RWPE2 (cell line): Measurements from ENCODE around the gene ERCC6L2.

Experiments used
- ATAC-seq: fragments of 200-7000 bp; cut with Tn5 transposase; 3 replicates; pipeline ENCODE4 v1.9.1; 2021; ENCODE audit warnings: low read depth
- DNase-seq: peaks from one replicate; pipeline ENCODE4 v3.0.0-alpha.2; 2020; ENCODE audit warnings: low spot score
- H3K27ac ChIP-seq: fragments of 450-650 bp; 2 replicates; pipeline ENCODE4 v1.5.1; 2017; ENCODE audit warnings: mild to moderate bottlenecking; ENCODE audit not compliant: poor library complexity, severe bottlenecking
- H3K27me3 ChIP-seq: fragments of 250-450 bp; sonication (Bioruptor Pico); 2 replicates; pipeline ENCODE4 v1.5.1; 2021; ENCODE audit warnings: mild to moderate bottlenecking, moderate library complexity; ENCODE audit not compliant: insufficient read depth, poor library complexity, severe bottlenecking
- H3K36me3 ChIP-seq: fragments of 250-450 bp; sonication (Bioruptor Pico); 2 replicates; pipeline ENCODE4 v1.5.1; 2020; ENCODE audit warnings: low read depth, mild to moderate bottlenecking, moderate library complexity
- H3K4me1 ChIP-seq: fragments of 250-450 bp; sonication (Bioruptor Pico); 2 replicates; pipeline ENCODE4 v1.5.1; 2021; ENCODE audit warnings: mild to moderate bottlenecking, moderate library complexity; ENCODE audit not compliant: insufficient read depth, poor library complexity, severe bottlenecking
- H3K4me3 ChIP-seq: fragments of 250-450 bp; sonication (Bioruptor Pico); 2 replicates; pipeline ENCODE4 v1.5.1; 2021; ENCODE audit warnings: mild to moderate bottlenecking, moderate library complexity; ENCODE audit not compliant: severe bottlenecking
- H3K9me3 ChIP-seq: fragments of 250-450 bp; sonication (Bioruptor Pico); 2 replicates; pipeline ENCODE4 v1.5.1; 2021; ENCODE audit warnings: mild to moderate bottlenecking, moderate library complexity; ENCODE audit not compliant: severe bottlenecking
- CTCF ChIP-seq: fragments of 450-650 bp; IDR thresholded peaks from one replicate; pipeline ENCODE4 v1.5.1; 2017; ENCODE audit warnings: mild to moderate bottlenecking, moderate library complexity; ENCODE audit not compliant: poor library complexity, severe bottlenecking

The ERCC6L2 gene

GRCh38 chr9:95887926-95888497 is 12.5 kb downstream of the ERCC6L2 start:
- Histone ChIP-seq H3K4me1 (no peaks in the 10 kb centered on the region), H3K27ac (no peak overlapping the region), H3K36me3 (peaks cover 50% of the 10 kb centered on the region), H3K9me3 (peaks cover 11% of the 10 kb centered on the region), H3K4me3 (no peak overlapping the region), H3K27me3 (no peaks in the 10 kb centered on the region)
- ATAC-seq (no peak), DNase-seq (no peak)
- no peak for TF ChIP-seq CTCF

DNA sequence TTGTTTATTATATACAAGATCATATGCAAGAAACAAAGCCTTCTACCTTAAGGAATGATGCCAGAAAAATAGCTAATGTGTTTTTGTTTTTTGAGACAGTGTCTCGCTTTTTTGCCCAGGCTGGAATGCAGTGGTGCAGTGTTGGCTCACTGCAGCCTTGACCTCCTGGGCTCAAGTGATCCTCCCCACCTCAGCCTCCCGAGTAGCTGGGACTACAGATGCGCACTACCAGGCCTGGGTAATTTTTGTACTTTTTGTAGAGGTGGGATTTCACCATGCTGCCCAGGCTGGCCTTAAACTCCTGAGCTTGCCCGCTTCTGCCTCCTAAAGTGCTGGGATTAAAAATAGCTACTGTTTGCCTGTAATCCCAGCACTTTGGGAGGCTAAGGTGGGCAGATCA is 15.1 kb downstream of the ERCC6L2 start:
- H3K4me1 ChIP-seq, result no peaks in the 10 kb centered on the region
- H3K27me3 ChIP-seq, result no peaks in the 10 kb centered on the region
- TF ChIP-seq CTCF, result no peak
- H3K36me3 ChIP-seq, result peaks cover 36% of the 10 kb centered on the region
- peaks cover 16% of the 10 kb centered on the region for H3K9me3 ChIP-seq
- no peak overlapping the region for H3K27ac ChIP-seq
- ATAC-seq (no peak), DNase-seq (no peak)
- no peak overlapping the region for H3K4me3 ChIP-seq

- DNase-seq (no peak), ATAC-seq (no peak)
- H3K4me3 ChIP-seq, result no peak overlapping the region
- peaks cover 36% of the 10 kb centered on the region for H3K36me3 ChIP-seq
- H3K9me3 ChIP-seq, result peaks cover 16% of the 10 kb centered on the region
- H3K4me1 ChIP-seq, result no peaks in the 10 kb centered on the region
- no peaks in the 10 kb centered on the region for H3K27me3 ChIP-seq
- no peak overlapping the region for H3K27ac ChIP-seq
- no peak for TF ChIP-seq CTCF
Observed at GRCh38 chr9:95891067-95891671, 15.7 kb downstream of the ERCC6L2 start.

DNA sequence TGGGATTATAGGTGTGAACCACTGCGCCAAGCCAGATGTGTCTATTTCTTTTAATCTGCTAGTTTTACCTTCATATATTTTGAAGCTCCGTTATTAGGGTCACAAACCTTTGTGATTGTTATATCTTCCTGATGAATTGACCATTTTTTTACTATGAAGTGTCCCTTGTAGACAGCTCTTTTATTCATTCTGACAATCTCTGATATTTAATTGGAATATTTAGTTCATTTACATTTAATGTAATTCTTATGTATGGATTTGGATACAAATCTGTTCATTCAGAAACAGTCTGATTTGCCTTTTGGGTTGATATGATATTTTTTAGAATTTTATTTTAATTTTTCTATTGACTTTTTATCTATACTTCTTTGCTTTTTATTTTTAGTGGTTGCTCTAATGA is 17.2 kb downstream of the ERCC6L2 start:
- Histone ChIP-seq H3K36me3 (peaks cover 33% of the 10 kb centered on the region), H3K27ac (no peak overlapping the region), H3K4me3 (no peak overlapping the region), H3K4me1 (no peaks in the 10 kb centered on the region), H3K9me3 (peaks cover 16% of the 10 kb centered on the region), H3K27me3 (no peaks in the 10 kb centered on the region)
- ATAC-seq, result no peak
- no peak for TF ChIP-seq CTCF
- no peak for DNase-seq

DNA sequence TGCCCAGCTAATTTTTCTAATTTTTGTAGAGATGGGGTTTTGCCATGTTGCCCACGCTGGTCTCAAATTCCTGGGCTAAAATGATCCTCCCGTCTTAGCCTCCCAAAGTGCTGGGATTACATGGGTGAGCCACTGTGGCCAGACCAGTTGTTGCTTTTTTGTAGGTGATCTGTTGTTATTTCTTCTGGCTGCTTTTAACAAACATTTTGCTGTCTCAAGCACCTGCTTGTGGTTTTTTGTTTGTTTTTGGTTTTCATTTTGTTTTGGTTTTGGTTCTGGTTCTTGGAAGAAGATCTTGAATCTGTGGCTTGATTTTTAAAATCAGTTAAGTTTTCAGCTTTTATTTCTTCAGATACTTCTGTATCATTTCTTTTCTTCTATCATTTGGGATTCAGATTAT is 21.1 kb downstream of the ERCC6L2 start:
- ATAC-seq, result no peak
- no peak for TF ChIP-seq CTCF
- Histone ChIP-seq H3K27me3 (no peaks in the 10 kb centered on the region), H3K4me3 (no peak overlapping the region), H3K9me3 (peaks cover 16% of the 10 kb centered on the region), H3K36me3 (peaks cover 24% of the 10 kb centered on the region), H3K27ac (no peak overlapping the region), H3K4me1 (peaks cover 6% of the 10 kb centered on the region)
- no peak for DNase-seq
